HL-60 (cell line): ENCODE data around the gene DOCK1.

ENCODE experiments used
- DNase-seq, 2 experiments: peaks; one replicate each; pipeline ENCODE4 v3.0.0-alpha.2; 2010 to 2020; ENCODE audit warnings: low read depth in 1 of 2, low spot score in 1 of 2
- H3K27ac ChIP-seq: fragments of 250-450 bp; sonication (Bioruptor Pico); replicated peaks from 2 replicates; pipeline ENCODE4 v1.5.1; 2020; ENCODE audit warnings: mild to moderate bottlenecking, moderate library complexity
- H3K27me3 ChIP-seq: fragments of 250-450 bp; sonication (Bioruptor Pico); 2 replicates; pipeline ENCODE4 v1.5.1; 2021; ENCODE audit warnings: mild to moderate bottlenecking, moderate library complexity; ENCODE audit not compliant: insufficient read depth, poor library complexity, severe bottlenecking
- H3K4me3 ChIP-seq: replicated peaks from 2 replicates; pipeline ENCODE4 v1.5.1; 2011; ENCODE audit warnings: mild to moderate bottlenecking, control low read depth, low read length; ENCODE audit not compliant: insufficient read depth
- CTCF ChIP-seq: IDR thresholded peaks from one replicate; pipeline ENCODE4 v1.5.1; 2011; ENCODE audit warnings: low read length, control low read depth, inconsistent platforms; ENCODE audit not compliant: insufficient read depth
- GABPA ChIP-seq: IDR thresholded peaks from 2 replicates; pipeline ENCODE4 v1.6.1; 2012; ENCODE audit warnings: low read depth
- POLR2AphosphoS5 ChIP-seq: IDR thresholded peaks from 2 replicates; pipeline ENCODE4 v1.6.1; 2012; ENCODE audit warnings: low read depth
- REST ChIP-seq: IDR thresholded peaks from 2 replicates; pipeline ENCODE4 v1.6.1; 2012; ENCODE audit warnings: low read depth; ENCODE audit not compliant: insufficient replicate concordance
- SPI1 ChIP-seq: IDR thresholded peaks from 2 replicates; pipeline ENCODE4 v1.6.1; 2012; ENCODE audit warnings: low read depth, mild to moderate bottlenecking, borderline replicate concordance

The DOCK1 gene

GRCh38 chr10:127370601-127371000 is 465.4 kb downstream of the DOCK1 start:
- TF ChIP-seq SPI1 = no peak
- TF ChIP-seq CTCF = no peak
- no peak for TF ChIP-seq GABPA
- no peak for TF ChIP-seq REST
- TF ChIP-seq POLR2AphosphoS5 = no peak
- Histone ChIP-seq H3K27me3 (no peaks in the 10 kb centered on the region), H3K27ac (no peak overlapping the region), H3K4me3 (no peak overlapping the region)
- DNase-seq = no peak

GRCh38 chr10:127372361-127372760 is 467.1 kb downstream of the DOCK1 start:
- Histone ChIP-seq H3K27me3 (no peaks in the 10 kb centered on the region), H3K4me3 (no peak overlapping the region), H3K27ac (no peak overlapping the region)
- TF ChIP-seq SPI1 (no peak), GABPA (no peak), POLR2AphosphoS5 (no peak), CTCF (no peak), REST (no peak)
- DNase-seq = no peak

- H3K27ac ChIP-seq = no peak overlapping the region
- no peak for DNase-seq
- no peaks in the 10 kb centered on the region for H3K27me3 ChIP-seq
- no peak overlapping the region for H3K4me3 ChIP-seq
- TF ChIP-seq POLR2AphosphoS5 = no peak
- no peak for TF ChIP-seq GABPA
- no peak for TF ChIP-seq CTCF
- TF ChIP-seq SPI1 = no peak
- TF ChIP-seq REST = no peak
These were observed 468.9 kb downstream of the DOCK1 start for GRCh38 chr10:127374074-127374680.
